ENCODE results near the gene CD300A. TPM values are rescaled to one million over a fixed set of nuclear protein-coding genes. Genes with fewer than 3 reads are reported as not detected.

Gene CD300A
- total and polyA plus RNA-seq, 2 of the 4 experiments (the other 2 are of a cell fraction), result not detected

DNA sequence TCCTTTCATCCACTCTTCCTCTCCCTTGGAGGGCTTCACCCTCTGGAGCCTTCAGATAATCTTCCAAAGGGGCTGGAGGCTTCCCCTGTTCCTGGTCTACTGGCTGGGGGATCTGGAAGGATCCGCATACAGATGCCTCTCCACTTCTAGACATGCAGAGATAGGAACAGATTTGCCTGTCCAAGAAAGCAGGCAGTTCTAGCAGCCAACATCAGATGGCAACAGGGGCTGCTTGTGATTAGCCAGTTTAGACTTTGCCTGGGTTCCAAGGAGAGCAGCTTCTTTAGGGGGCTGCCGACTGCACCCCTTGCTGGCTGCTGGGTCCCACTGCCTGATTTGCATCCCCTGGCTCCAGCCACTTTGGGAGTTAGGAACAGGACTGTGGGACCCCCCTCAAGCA is 6.2 kb upstream of the CD300A start:
- no peak overlapping the region for H3K18ac ChIP-seq (ENCODE audit: low read depth, low read length)
- no CpG with 5 or more reads among the region's 2 CpGs for WGBS, 2 experiments (ENCODE audit: extremely low coverage in 2 of 2, insufficient read length in 1 of 2)
- H4K91ac ChIP-seq (ENCODE audit: insufficient read depth, low read depth, low read length), result no peak overlapping the region
- H3K4me1 ChIP-seq (ENCODE audit: control insufficient read depth, insufficient read depth, low read length), result no peaks in the 10 kb centered on the region
- no peak overlapping the region for H2BK15ac ChIP-seq (ENCODE audit: low read depth, low read length)
- BruUV-seq (replicated peaks), result no TSS peak
- H3K9ac ChIP-seq (ENCODE audit: low read depth, low read length), result no peak overlapping the region
- DNase-seq (no peak), ATAC-seq (ENCODE audit: low read depth) (no peak)
- H3K27me3 ChIP-seq (ENCODE audit: control insufficient read depth, insufficient read depth, low read length), result no peaks in the 10 kb centered on the region
- no peak overlapping the region for H4K8ac ChIP-seq (ENCODE audit: low read depth in 2 of 2, low read length in 2 of 2)
- no peak overlapping the region for H2AK9ac ChIP-seq (replicated peaks; ENCODE audit: low read depth, low read length, poor library complexity)
- no peak overlapping the region for H3K4me3 ChIP-seq (ENCODE audit: insufficient read depth, low read depth, low read length)
- H3K9me1 ChIP-seq (ENCODE audit: insufficient read depth, low read length), result no peaks in the 10 kb centered on the region
- no peak overlapping the region for H2BK120ac ChIP-seq (ENCODE audit: low read depth, low read length)
- H3K79me1 ChIP-seq (ENCODE audit: low read depth in 1 of 2, low read length in 2 of 2), result no peaks in the 10 kb centered on the region
- no peak overlapping the region for H3K23ac ChIP-seq (ENCODE audit: low read depth, low read length)
- no peak overlapping the region for H4K5ac ChIP-seq (ENCODE audit: low read depth, low read length)
- H3K9me3 ChIP-seq (ENCODE audit: control insufficient read depth, insufficient read depth, low read length), result no peaks in the 10 kb centered on the region
- no peak overlapping the region for H2AK5ac ChIP-seq (ENCODE audit: low read depth, low read length)
- ChIA-PET CTCF (no interaction called here), POLR2A (ENCODE audit: unreplicated experiment) (no interaction called here)
- no peak overlapping the region for H3K14ac ChIP-seq (replicated peaks; ENCODE audit: low read depth, low read length)
- H3K36me3 ChIP-seq (ENCODE audit: control insufficient read depth, insufficient read depth, low read length), result no peaks in the 10 kb centered on the region
- no peaks in the 10 kb centered on the region for H4K20me1 ChIP-seq (ENCODE audit: insufficient read depth, low read length)
- no peak overlapping the region for H3K4me2 ChIP-seq (ENCODE audit: low read depth, low read length)
- dilution Hi-C loops (cut with HindIII; ENCODE audit: low sequenced_read_pairs, unreplicated experiment) (no loop called here), intact Hi-C loops (cut with micrococcal nuclease) (no loop called here), in situ Hi-C loops (cut with MboI; ENCODE audit: low sequenced_read_pairs) (no loop called here)
- H3K27ac ChIP-seq (ENCODE audit: insufficient read depth, low read length), result no peak overlapping the region
- no peak overlapping the region for H2BK20ac ChIP-seq (ENCODE audit: low read depth, low read length)
- no peak overlapping the region for H2BK5ac ChIP-seq (ENCODE audit: low read depth, low read length, poor library complexity, severe bottlenecking)
- TF ChIP-seq POLR2A (IDR thresholded peaks at IDR 0.05; ENCODE audit: low read depth, low read length), result no peak
- no peak for TF ChIP-seq CHD1 (IDR thresholded peaks at IDR 0.05; ENCODE audit: low read depth, low read length)
- no peak for TF ChIP-seq CEBPB (IDR thresholded peaks at IDR 0.05; ENCODE audit: low read depth, low read length)
- no peak for TF ChIP-seq RAD21 (IDR thresholded peaks at IDR 0.05; ENCODE audit: low read length)
- no peak for TF ChIP-seq NFE2L2 (IDR thresholded peaks at IDR 0.05; ENCODE audit: low read depth, low read length)
- no peak for TF ChIP-seq CTCF (conservative IDR thresholded peaks at IDR 0.05; ENCODE audit: low read depth, low read length)
- no peak overlapping the region for H3K4ac ChIP-seq (ENCODE audit: low read depth, low read length)
- H2AFZ ChIP-seq (replicated peaks; ENCODE audit: low read length, poor library complexity), result no peak overlapping the region
- H3K56ac ChIP-seq (ENCODE audit: extremely low read depth, insufficient read depth, low read length), result no peak overlapping the region

Measured in IMR-90 (cell line).